Epithelial cell of proximal tubule (primary cell): ENCODE measurements around the gene TREM2. TPM values are rescaled to one million over a fixed set of nuclear protein-coding genes. Genes with fewer than 3 reads are reported as not detected.

Experiments
- DNase-seq: peaks from one replicate; pipeline ENCODE4 v3.0.0-alpha.2; 2011; ENCODE audit warnings: low read depth
- H3K4me3 ChIP-seq: 2 replicates; pipeline ENCODE4 v1.5.1; 2011; ENCODE audit warnings: low read depth, mild to moderate bottlenecking, low read length
- CTCF ChIP-seq: conservative IDR thresholded peaks from 2 replicates; pipeline ENCODE4 v1.5.1; 2012; ENCODE audit warnings: low read depth, mild to moderate bottlenecking, low read length
- total RNA-seq: library from RNA; depleted of rRNA; stranded (reverse); fragments of >200 nt; gene quantifications from 2 replicates; pipeline ENCODE4 v1.2.3, GENCODE V29; 2015

TREM2 gene
- not detected in 2 replicates for total RNA-seq

GRCh38 chr6:41162687-41163418 lies at the start of gene TREM2:
TSS of gene TREM2 (minus strand) at chr6:41163116. CDS start at chr6:41163082, 34 bp downstream.
- no peak for DNase-seq
- TF ChIP-seq CTCF = no peak
- H3K4me3 ChIP-seq = no peak within 1 kb of the TSS

DNA sequence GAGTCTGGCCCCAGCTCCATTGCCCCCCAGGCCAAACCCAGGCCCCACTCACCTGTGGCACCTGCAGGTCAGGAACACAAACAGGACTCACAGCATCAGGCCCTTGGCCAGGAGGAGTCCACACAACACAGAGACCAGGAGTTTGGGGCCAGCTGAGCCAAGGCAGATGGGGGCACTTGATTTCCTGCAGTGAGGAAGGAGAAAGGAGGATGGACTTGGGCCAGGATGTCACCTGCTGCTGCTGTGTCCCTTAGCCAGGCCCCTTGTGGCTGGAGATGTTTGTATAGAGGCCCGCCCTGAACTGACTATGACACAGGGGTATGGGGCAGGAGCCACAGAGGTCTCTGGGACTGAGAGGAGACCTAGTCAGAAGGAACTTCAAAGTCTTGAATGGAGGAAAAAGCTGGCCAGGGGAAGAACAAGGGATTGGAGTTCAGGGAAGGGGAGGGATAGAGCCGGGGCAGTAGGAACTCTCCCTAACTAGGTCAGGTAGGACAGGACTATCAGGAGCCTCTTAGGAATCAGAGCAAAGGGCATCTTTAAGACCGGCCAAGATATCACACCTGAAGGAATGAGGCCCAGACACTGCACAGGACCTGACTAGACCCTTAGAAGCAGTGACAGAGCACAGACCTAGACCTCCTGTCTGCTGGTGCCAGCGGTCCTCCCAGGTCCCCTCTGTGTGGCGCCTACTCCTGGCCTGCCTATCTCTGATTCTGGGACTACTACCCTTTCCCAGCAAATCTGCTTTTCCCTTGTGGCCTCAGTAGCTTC lies 46.8 kb upstream of the TREM2 start:
- TF ChIP-seq CTCF = no peak
- DNase-seq = no peak
- no peak overlapping the region for H3K4me3 ChIP-seq

- no peak for TF ChIP-seq CTCF
- H3K4me3 ChIP-seq = no peak overlapping the region
- no peak for DNase-seq
Observed at GRCh38 chr6:41208439-41209106, 45.7 kb upstream of the TREM2 start.

DNA sequence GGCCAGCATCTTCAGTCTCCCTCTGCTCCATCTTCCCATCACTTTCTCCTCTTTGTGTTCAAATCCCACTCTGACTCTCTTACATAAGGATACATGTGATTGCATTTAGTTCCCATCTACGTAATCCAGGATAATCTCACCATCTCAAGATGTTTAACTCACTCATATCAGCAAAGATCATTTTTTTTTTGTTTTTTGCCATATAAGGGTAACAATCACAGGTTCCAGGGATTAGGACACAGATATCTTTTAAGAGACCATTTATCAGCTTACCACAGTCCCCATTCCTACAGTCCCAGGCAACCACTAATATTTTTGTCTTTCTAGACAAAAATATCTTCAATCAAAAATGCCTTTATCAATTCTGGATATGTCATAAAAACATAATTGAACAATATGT lies 41.2 kb upstream of the TREM2 start:
- no peak overlapping the region for H3K4me3 ChIP-seq
- TF ChIP-seq CTCF = no peak
- no peak for DNase-seq

DNA sequence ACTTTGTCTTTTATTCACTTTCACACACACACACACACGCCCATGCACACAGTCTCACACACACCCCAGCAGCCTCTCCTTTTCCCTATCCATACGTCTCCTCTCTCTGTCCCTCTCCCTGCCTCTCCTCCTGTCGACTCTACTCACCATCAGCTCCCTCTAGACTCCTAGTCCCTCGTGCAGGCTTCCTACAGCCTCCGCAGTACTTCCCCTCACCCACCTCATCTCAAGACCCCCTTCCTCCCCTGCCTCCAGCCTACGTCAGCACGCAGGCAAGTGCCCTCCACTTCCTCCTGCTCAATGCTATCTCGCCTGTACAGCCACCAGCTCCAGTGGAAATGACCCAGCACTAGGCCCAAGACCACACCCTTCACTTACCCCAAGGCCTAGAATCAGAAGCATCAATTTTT lies 38.9 kb upstream of the TREM2 start:
- H3K4me3 ChIP-seq = no peak overlapping the region
- TF ChIP-seq CTCF = no peak
- no peak for DNase-seq

DNA sequence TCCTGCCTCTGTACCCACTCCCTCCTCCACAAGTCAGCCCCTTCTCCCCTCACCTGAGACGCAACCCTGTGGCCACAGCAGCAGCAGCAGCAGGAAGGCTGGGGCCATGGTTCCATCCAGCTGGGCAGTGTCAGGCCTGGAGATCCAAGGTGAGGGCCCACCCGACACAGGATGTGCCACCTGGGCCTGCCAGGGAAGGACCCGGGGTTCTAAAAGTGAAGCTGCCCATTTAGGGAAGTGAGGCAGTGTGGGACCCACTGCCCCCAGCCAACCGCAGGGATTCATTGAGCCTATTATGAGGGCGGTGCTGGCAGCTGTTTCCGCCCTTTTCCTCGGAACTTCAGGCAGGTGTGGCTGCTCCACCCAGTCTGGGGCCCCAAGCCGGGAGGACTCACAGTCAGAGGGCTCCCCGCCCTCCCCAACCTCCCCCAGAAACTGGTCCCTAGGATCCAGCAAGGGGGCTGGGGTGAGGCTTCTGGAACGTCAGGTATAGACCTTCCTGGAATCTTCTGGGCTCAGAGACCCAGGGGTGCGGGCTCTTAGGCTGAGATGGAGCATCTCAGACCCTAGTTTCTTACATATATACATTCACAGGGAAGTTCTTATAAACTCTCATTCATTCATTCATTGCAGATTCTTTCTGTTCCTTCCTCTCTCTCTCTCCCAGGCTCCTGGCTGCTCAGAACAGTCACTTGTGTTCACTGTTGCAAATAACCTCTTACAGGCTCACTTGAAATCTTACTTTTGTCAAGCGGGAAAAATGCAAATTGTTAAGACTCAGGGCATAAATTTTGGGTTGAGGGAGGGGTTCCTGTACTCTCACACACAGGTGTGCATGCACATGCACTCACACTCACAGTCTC lies 38.2 kb upstream of the TREM2 start, which contains the start of gene TREML2:
TSS of gene TREML2 (minus strand) at position 249 of the 863 bp plus-strand sequence. CDS start at position 108, 141 bp downstream.
- DNase-seq = no peak
- TF ChIP-seq CTCF = no peak
- no peak within 1 kb of the TSS for H3K4me3 ChIP-seq
